GM12892 (cell line): ENCODE data around the gene PRRC2A.

Experiments used
- DNase-seq: peaks from one replicate; pipeline ENCODE4 v3.0.0; 2011; ENCODE audit not compliant: insufficient read length
- FAIRE-seq: peaks from 2 replicates; lab custom pipeline; 2011; peaks lifted over from hg19 to GRCh38; lab: Jason Lieb, UNC
- POLR2A ChIP-seq: IDR thresholded peaks from 2 replicates; pipeline ENCODE4 v1.6.1; 2011; ENCODE audit warnings: low read depth, low read length, control low read depth
- POLR2AphosphoS5 ChIP-seq: IDR thresholded peaks from 2 replicates; pipeline ENCODE4 v1.6.1; 2011; ENCODE audit warnings: low read depth, low read length, control low read depth
- TAF1 ChIP-seq: IDR thresholded peaks from 2 replicates; pipeline ENCODE4 v1.6.1; 2011; ENCODE audit warnings: low read depth, mild to moderate bottlenecking, control low read depth, low read length, borderline replicate concordance

Gene PRRC2A

DNA sequence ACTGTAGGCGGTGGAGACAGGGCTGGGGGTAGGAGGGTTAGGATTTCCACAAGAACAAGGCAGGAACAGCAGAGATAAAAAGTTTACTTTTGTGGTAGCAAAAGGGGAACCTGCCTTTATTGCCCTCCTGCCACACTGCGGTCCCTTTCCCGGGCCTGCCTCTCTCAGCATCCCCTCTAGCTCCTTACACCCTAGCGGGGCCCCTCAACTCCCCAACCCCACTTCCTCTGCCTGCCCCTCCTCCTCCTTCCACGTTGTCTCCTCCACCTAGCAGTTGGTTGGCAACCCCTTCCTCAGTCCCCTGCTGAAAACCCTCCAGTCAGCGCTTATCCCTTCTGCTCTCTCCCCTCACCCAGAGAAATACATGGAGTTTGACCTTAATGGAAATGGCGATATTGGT lies 4.8 kb upstream of the PRRC2A start:
- DNase-seq, result no peak
- no peak for FAIRE-seq
- TF ChIP-seq TAF1 (no peak), POLR2A (0 out of 2 replicates have a peak, but pooled peaks have one; percentile 29), POLR2AphosphoS5 (no peak)

DNA sequence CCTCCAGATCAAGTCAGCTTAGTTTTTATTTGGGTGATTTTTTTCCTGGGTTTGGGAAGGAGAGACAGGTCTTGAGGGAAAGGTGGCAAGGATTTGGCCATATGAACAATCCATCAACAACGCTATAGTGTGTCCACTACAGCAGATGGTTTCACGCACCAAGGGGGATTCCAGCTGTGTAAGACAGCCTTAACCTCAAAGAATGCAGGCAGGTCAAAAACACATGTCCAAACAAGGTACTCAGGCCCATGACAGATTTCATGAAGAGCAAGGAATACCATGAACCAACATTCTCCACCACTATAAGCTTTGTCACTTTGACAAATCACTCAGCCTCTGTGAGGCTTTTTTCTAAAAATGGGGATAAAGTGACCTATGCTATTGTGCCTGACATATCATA lies 3.5 kb upstream of the PRRC2A start:
- no peak for TF ChIP-seq TAF1
- no peak for TF ChIP-seq POLR2A
- no peak for TF ChIP-seq POLR2AphosphoS5
- FAIRE-seq (peak; percentile 58), DNase-seq (no peak)

DNA sequence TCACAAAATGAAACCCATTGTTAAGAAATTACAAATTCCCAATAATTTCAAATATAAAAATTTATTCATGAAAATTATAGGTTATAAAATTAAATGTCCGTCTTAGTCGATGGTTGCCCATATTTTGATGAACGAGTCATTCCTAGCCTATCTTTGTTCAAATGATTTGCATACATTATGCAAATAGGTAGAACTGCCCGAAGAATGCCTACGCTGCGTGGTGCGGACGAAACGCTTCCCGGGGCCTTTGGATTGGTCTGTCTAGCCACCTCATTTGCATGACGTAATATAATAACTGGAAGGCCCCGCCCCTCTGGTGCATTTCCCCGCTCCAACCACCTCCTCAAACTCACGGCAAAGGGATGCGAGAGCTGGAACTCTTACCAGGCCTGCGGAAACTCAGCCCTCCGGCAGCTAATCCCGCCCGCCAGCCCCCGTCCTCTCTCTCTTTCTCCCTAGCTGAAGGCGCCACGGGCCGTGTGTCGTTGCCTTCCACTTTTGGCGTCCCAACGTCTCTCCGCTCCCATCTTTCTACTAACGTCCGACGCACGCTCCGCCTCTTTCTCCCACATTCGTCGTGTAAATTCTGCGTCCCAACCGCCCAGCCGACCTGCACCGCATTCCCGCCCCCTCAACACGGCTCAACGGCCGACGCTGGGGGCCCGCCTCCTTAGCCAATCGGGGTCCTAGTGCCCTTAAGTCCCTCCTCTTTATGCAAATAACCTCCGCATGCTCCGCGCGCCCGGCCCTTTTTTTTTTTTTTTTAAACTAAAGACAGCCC lies 520 bp upstream of the PRRC2A start:
- TF ChIP-seq TAF1, result peak; percentile 54; the same call in 1 of the 2 replicates
- TF ChIP-seq POLR2AphosphoS5, result peak; percentile 94
- peak; percentile 83 for TF ChIP-seq POLR2A
- DNase-seq (peak; percentile 89), FAIRE-seq (peak; percentile 93)

DNA sequence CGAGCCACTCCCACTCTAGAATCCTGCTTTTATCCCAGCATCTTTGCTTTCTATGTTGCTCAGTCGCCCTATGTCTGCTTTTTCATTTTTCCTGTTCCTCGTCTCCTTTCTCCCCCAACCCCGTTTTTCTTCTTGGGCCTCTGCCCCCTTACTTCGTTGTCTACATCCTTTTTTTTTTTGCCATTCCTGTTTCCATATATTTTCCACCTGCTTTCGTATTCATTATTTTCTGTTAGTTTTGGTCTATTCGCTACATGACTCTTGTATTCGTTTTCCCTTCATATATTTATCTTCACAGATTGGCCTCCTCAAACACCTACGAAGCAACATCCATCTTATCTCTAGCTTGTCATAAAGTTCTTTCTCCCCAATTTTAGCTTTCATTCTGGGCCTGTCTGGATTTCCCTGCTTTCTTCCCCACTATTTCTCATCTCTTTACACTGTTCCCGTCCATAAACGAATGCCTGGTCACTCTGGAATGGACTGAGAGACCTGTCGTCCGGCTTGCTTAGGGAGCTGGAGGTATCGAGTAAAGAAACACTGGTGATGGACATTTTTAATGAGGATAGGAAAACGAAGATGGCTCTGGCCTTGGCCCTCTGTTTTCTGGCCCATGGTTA lies 915 bp downstream of the PRRC2A start:
- DNase-seq (no peak), FAIRE-seq (no peak)
- TF ChIP-seq POLR2AphosphoS5 (no peak), TAF1 (no peak), POLR2A (no peak)

DNA sequence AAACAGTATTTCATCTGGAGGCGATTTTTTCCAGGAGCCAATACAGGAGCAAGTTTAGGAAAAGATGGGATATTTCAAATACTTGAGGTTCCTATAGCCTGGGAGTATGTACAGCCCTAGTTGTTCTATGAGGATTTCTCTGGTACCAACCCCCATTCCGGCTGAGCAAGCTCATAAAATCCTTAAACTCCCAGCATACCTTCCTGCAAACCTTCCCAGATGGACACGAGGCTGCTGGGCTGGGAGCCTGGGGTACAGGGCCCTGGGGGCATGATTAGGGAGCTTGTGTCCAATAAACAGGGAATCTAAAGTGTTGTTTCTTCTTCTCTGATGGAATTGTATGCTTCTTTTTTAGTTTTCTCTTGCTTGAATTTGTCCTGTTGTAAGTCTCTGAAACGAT lies 1.5 kb downstream of the PRRC2A start:
- no peak for DNase-seq
- TF ChIP-seq POLR2A (no peak), TAF1 (no peak), POLR2AphosphoS5 (no peak)
- no peak for FAIRE-seq

DNA sequence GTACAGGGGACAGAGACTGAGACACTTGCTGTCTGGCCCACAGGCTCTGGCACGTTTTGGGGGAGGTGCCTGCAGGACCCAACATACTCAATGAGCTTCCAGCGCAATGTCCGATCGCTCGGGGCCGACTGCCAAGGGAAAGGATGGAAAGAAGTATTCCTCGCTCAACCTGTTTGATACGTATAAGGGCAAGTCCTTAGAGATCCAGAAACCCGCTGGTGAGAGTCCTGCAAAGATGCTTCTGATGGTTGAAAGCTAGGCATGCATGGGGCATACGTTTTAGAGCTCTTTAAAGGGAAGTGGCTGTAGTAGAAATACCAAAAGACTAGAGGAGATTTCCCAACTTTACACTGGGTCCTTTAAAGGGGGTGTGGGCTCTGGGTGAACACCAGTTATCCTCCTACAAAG lies 2.2 kb downstream of the PRRC2A start:
- DNase-seq, result no peak
- FAIRE-seq, result no peak

DNA sequence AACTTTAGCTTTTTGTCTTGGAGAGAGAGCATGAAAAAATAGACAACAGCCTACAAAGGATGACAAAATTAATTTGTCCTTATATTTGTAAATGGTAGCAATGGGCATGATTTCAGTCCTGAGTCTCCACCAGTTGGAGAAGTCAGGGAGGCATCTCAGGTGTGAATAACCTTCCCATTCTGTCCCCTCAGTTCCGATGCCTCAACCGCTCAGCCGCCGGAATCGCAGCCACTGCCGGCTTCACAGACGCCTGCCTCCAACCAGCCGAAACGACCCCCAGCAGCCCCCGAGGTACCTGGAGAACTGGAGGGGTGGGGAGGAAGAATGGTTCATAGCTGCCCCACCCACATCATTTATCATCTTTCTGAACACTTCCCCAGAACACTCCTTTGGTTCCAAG lies 3.6 kb downstream of the PRRC2A start:
- TF ChIP-seq POLR2A, result no peak
- TF ChIP-seq TAF1, result no peak
- no peak for TF ChIP-seq POLR2AphosphoS5
- FAIRE-seq (no peak), DNase-seq (no peak)

More for the DNA sequence above, 2.2 kb downstream of the PRRC2A start:
- TF ChIP-seq POLR2AphosphoS5, result no peak; the same call in 1 of the 2 replicates
- TF ChIP-seq POLR2A, result no peak
- no peak for TF ChIP-seq TAF1

DNA sequence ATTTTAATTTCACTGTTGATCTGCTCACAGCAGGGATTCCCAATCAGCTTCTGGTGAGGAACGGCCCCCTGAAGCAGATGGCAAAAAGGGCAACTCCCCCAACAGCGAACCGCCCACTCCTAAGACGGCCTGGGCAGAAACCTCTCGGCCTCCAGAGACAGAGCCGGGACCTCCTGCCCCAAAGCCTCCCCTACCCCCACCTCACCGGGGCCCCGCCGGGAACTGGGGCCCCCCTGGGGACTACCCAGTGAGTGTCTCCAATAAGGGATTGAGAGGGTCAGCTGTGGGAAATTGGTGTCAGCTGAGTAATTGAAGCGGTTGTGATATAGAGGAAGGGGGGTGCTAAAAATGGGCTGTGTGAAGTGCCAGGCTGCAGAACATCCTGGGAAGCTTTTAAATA lies 6.4 kb downstream of the PRRC2A start:
- no peak for FAIRE-seq
- TF ChIP-seq POLR2A (no peak), TAF1 (no peak), POLR2AphosphoS5 (no peak)
- no peak for DNase-seq

DNA sequence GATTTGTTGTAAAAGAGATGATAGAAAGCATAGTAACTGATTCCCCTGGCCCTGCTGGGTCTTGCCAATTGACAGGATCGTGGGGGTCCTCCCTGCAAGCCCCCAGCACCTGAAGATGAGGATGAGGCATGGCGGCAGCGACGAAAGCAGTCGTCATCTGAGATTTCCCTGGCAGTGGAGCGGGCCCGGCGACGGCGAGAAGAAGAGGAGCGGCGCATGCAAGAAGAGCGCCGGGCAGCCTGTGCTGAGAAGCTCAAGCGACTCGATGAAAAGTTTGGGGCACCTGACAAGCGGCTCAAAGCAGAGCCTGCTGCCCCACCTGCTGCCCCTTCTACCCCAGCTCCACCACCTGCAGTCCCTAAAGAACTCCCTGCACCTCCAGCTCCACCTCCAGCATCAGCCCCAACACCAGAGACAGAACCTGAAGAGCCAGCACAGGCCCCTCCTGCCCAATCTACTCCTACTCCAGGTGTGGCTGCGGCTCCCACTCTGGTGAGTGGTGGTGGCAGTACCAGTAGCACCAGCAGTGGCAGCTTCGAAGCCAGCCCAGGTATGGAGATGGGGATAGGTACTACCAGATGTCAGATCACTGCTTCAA lies 7.3 kb downstream of the PRRC2A start:
- no peak for TF ChIP-seq TAF1
- no peak; the same call in 1 of the 2 replicates for TF ChIP-seq POLR2A
- no peak; the same call in 1 of the 2 replicates for TF ChIP-seq POLR2AphosphoS5
- FAIRE-seq, result no peak
- no peak for DNase-seq

DNA sequence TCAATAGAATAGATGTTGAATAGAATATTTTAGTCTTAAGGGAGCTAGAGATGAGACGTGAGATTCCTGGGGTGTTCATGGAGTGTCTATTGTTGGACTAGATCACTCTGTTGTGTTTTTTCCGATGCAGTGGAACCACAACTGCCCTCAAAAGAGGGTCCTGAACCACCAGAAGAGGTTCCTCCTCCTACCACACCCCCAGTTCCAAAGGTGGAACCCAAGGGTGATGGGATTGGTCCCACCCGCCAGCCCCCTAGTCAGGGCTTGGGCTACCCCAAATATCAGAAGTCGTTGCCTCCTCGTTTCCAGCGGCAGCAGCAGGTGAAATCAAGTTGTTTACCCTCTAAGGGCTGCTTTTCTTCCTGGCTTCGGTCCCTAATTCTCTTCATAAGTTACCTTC lies 8.5 kb downstream of the PRRC2A start:
- TF ChIP-seq POLR2AphosphoS5, result no peak
- TF ChIP-seq POLR2A, result no peak
- no peak for TF ChIP-seq TAF1
- no peak for FAIRE-seq
- DNase-seq, result no peak

DNA sequence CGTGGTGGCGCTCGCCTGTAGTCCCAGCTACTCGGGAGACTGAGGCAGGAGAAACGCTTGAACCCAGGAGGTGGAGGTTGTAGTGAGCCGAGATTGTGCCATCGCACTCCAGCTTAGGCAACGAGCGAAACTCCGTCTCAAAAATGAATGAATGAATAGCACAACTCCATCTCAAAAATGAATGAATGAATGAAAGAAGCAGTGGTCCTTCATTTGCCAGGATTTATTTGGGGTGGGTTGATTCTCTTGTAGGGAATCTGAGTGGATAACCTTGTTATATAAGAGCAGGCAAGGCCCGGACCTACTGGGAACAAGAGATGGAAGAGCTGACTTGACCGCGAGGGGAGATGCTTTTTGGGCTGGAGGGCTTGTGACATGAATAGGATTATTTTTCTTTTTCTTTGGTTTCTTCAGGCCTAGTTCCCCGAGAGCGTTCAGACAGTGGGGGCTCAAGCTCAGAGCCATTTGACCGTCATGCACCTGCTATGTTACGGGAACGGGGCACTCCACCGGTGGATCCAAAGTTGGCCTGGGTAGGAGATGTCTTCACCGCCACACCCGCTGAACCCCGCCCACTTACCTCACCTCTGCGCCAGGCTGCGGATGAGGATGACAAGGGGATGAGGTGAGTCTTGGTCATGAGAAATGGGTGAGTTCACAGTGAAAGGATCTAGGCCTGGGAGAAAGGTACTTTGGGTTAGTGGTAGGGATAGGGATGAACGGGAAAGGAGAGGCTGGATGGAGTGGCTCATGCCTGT lies 9.8 kb downstream of the PRRC2A start:
- TF ChIP-seq POLR2A (no peak), POLR2AphosphoS5 (peak; percentile 22; the same call in 1 of the 2 replicates), TAF1 (no peak)
- FAIRE-seq, result no peak
- DNase-seq, result no peak

DNA sequence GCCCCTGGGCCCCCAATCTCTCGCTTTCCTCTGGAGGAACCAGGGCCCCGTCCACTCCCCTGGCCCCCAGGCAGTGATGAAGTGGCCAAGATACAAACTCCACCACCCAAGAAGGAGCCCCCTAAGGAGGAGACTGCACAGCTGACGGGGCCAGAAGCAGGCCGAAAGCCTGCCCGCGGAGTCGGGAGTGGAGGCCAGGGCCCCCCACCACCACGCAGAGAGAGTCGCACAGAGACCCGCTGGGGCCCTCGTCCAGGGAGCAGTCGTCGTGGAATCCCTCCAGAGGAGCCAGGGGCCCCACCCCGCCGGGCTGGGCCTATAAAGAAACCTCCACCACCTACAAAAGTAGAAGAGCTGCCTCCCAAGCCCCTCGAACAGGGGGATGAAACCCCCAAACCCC lies 10.7 kb downstream of the PRRC2A start:
- no peak for TF ChIP-seq POLR2A
- TF ChIP-seq TAF1, result no peak
- DNase-seq, result no peak
- no peak for FAIRE-seq
